H1 (cell line): ENCODE data around the gene KDM6A.

Source experiments
- ATF2 ChIP-seq: IDR thresholded peaks from 2 replicates; pipeline ENCODE4 v1.6.1; 2012; ENCODE audit warnings: low read length, inconsistent platforms
- CTCF ChIP-seq, 3 experiments: IDR thresholded peaks; 1 replicate in 2 of 3; 2 replicates in 1 of 3; pipeline versions ENCODE4 v1.5.1 to v1.6.1; 2011; ENCODE audit warnings: low read length in 3 of 3, mild to moderate bottlenecking in 3 of 3, inconsistent platforms in 2 of 3, low read depth in 1 of 3, moderate library complexity in 1 of 3; ENCODE audit not compliant: insufficient read depth in 1 of 3; ENCODE audit errors: control extremely low read depth in 1 of 3
- GABPA ChIP-seq: IDR thresholded peaks from 2 replicates; pipeline ENCODE4 v1.6.1; 2011; ENCODE audit warnings: mild to moderate bottlenecking, low read length, moderate library complexity, borderline replicate concordance; ENCODE audit not compliant: insufficient read depth
- MAFK ChIP-seq: IDR thresholded peaks from 2 replicates; pipeline ENCODE4 v1.6.1; 2012; ENCODE audit warnings: low read depth, mild to moderate bottlenecking, improper control_type of control experiment, low read length
- POLR2AphosphoS5 ChIP-seq: IDR thresholded peaks from 2 replicates; pipeline ENCODE4 v1.6.1; 2011; ENCODE audit warnings: low read depth, low read length
- RNF2 ChIP-seq: fragments of 200-900, 300-1000 bp; sonication (generic); IDR thresholded peaks from 2 replicates; pipeline ENCODE4 v1.7.1; 2016; ENCODE audit warnings: borderline replicate concordance, low read depth, mild to moderate bottlenecking, antibody characterized with exemption, low read length; ENCODE audit not compliant: poor library complexity, severe bottlenecking; ENCODE audit errors: missing control alignments
- SP1 ChIP-seq: IDR thresholded peaks from 2 replicates; pipeline ENCODE4 v1.6.1; 2011; ENCODE audit warnings: low read depth, low read length
- TEAD4 ChIP-seq: IDR thresholded peaks from 2 replicates; pipeline ENCODE4 v1.6.1; 2012; ENCODE audit warnings: low read depth, low read length, inconsistent platforms, mixed read lengths
- YY1 ChIP-seq: IDR thresholded peaks from 2 replicates; pipeline ENCODE4 v1.6.1; 2011; ENCODE audit warnings: low read depth, mild to moderate bottlenecking, low read length

- TF ChIP-seq RNF2 (no peak), POLR2AphosphoS5 (no peak), SP1 (no peak), CTCF (IDR thresholded peaks at IDR 0.05; ENCODE audit: control extremely low read depth in 1 of 3, insufficient read depth in 1 of 3, low read depth in 1 of 3, low read length in 3 of 3) (no peak), GABPA (no peak), ATF2 (no peak), TEAD4 (no peak), YY1 (no peak), MAFK (no peak)
Observed at GRCh38 chrX:44842550-44843317, 30.3 kb upstream of the KDM6A start.
